NCI-H1436 (cell line): ENCODE results near the gene MRAS.

ENCODE experiments used
- DNase-seq: peaks from one replicate; lab custom pipeline; 2025; lab: John Stamatoyannopoulos, UW

MRAS gene

GRCh38 chr3:138340511-138340910, 7.9 kb upstream of the MRAS start:
- no peak for DNase-seq

GRCh38 chr3:138344754-138345153, 3.6 kb upstream of the MRAS start:
- no peak for DNase-seq

GRCh38 chr3:138348754-138349739, 668 bp downstream of the MRAS start:
- no peak for DNase-seq

GRCh38 chr3:138349926-138350665, 1.7 kb downstream of the MRAS start:
- no peak for DNase-seq

GRCh38 chr3:138351151-138351550, 2.8 kb downstream of the MRAS start:
- DNase-seq = no peak

- DNase-seq = no peak
These were observed 3.7 kb downstream of the MRAS start for GRCh38 chr3:138351916-138352550.

GRCh38 chr3:138354376-138354775, 6.0 kb downstream of the MRAS start:
- DNase-seq = no peak

- DNase-seq = no peak
These were observed 6.7 kb downstream of the MRAS start for GRCh38 chr3:138355071-138355470.

- no peak for DNase-seq
These were observed 8.5 kb downstream of the MRAS start for GRCh38 chr3:138356730-138357405.

GRCh38 chr3:138359148-138359918, 11.0 kb downstream of the MRAS start:
- DNase-seq = no peak

GRCh38 chr3:138359919-138360868, 11.8 kb downstream of the MRAS start:
- DNase-seq = no peak

- no peak for DNase-seq
These were observed 12.6 kb downstream of the MRAS start for GRCh38 chr3:138360869-138361525.

- no peak for DNase-seq
These were observed 13.2 kb downstream of the MRAS start for GRCh38 chr3:138361561-138361971.

GRCh38 chr3:138362538-138362937, 14.2 kb downstream of the MRAS start:
- no peak for DNase-seq

GRCh38 chr3:138363322-138363721, 14.9 kb downstream of the MRAS start:
- DNase-seq = no peak

GRCh38 chr3:138364356-138365252, 16.2 kb downstream of the MRAS start:
- DNase-seq = no peak

GRCh38 chr3:138365253-138365555, 16.8 kb downstream of the MRAS start:
- DNase-seq = no peak

- no peak for DNase-seq
These were observed 17.8 kb downstream of the MRAS start for GRCh38 chr3:138366006-138366759.
